Ishikawa (cell line): ENCODE results near the gene ABI3.

Experiments
- CEBPB ChIP-seq: IDR thresholded peaks from 2 replicates; pipeline ENCODE4 v1.6.1; 2012
- CREB1 ChIP-seq: IDR thresholded peaks from 2 replicates; pipeline ENCODE4 v1.6.1; 2012; ENCODE audit warnings: low read depth
- EGR1 ChIP-seq: IDR thresholded peaks from 2 replicates; pipeline ENCODE4 v1.6.1; 2012
- EP300 ChIP-seq: IDR thresholded peaks from 2 replicates; pipeline ENCODE4 v1.6.1; 2012; ENCODE audit warnings: borderline replicate concordance
- FOXM1 ChIP-seq: IDR thresholded peaks from 2 replicates; pipeline ENCODE4 v1.6.1; 2012; ENCODE audit warnings: low read depth, borderline replicate concordance
- MAX ChIP-seq: IDR thresholded peaks from 2 replicates; pipeline ENCODE4 v1.6.1; 2012
- NFIC ChIP-seq: IDR thresholded peaks from 2 replicates; pipeline ENCODE4 v1.6.1; 2012
- RAD21 ChIP-seq: IDR thresholded peaks from 2 replicates; pipeline ENCODE4 v1.6.1; 2012; ENCODE audit warnings: low read depth
- REST ChIP-seq: IDR thresholded peaks from 2 replicates; pipeline ENCODE4 v1.6.1; 2012; ENCODE audit warnings: low read depth, mild to moderate bottlenecking
- TAF1 ChIP-seq: IDR thresholded peaks from 2 replicates; pipeline ENCODE4 v1.6.1; 2012; ENCODE audit warnings: low read depth, mild to moderate bottlenecking
- TCF12 ChIP-seq: IDR thresholded peaks from 2 replicates; pipeline ENCODE4 v1.6.1; 2012; ENCODE audit warnings: low read depth
- TEAD4 ChIP-seq: IDR thresholded peaks from 2 replicates; pipeline ENCODE4 v1.6.1; 2012
- USF1 ChIP-seq: IDR thresholded peaks from 2 replicates; pipeline ENCODE4 v1.6.1; 2012
- YY1 ChIP-seq: IDR thresholded peaks from 2 replicates; pipeline ENCODE4 v1.6.1; 2012; ENCODE audit warnings: low read depth
- ZBTB7A ChIP-seq: IDR thresholded peaks from 2 replicates; pipeline ENCODE4 v1.6.1; 2012; ENCODE audit warnings: low read depth

The ABI3 gene

GRCh38 chr17:49249890-49250522 is 39.5 kb downstream of the ABI3 start:
- TF ChIP-seq MAX (peak; percentile 16; the same call in 1 of the 2 replicates), TCF12 (no peak)

- TF ChIP-seq TEAD4 (no peak), YY1 (no peak), USF1 (no peak), FOXM1 (no peak), ZBTB7A (no peak), REST (no peak), CREB1 (no peak), TCF12 (no peak), EGR1 (no peak), EP300 (no peak), MAX (no peak), NFIC (no peak), RAD21 (no peak), CEBPB (no peak)
These were observed 41.7 kb downstream of the ABI3 start for GRCh38 chr17:49252148-49252695.

GRCh38 chr17:49254066-49254465 is 43.6 kb downstream of the ABI3 start:
- no peak for TF ChIP-seq TCF12
- TF ChIP-seq RAD21 = peak; percentile 33
- no peak for TF ChIP-seq FOXM1

GRCh38 chr17:49255125-49255524 is 44.6 kb downstream of the ABI3 start:
- TF ChIP-seq EGR1 = no peak
- TF ChIP-seq REST = no peak
- no peak for TF ChIP-seq RAD21
- no peak for TF ChIP-seq EP300
- TF ChIP-seq TAF1 = no peak
- no peak for TF ChIP-seq CEBPB
- no peak for TF ChIP-seq ZBTB7A
- TF ChIP-seq YY1 = no peak
- no peak for TF ChIP-seq USF1
- TF ChIP-seq NFIC = no peak
- no peak for TF ChIP-seq MAX
- no peak for TF ChIP-seq CREB1
- no peak for TF ChIP-seq TCF12
- TF ChIP-seq FOXM1 = no peak

GRCh38 chr17:49258394-49258793 is 47.9 kb downstream of the ABI3 start:
- TF ChIP-seq NFIC = no peak
- TF ChIP-seq EP300 = no peak
- TF ChIP-seq MAX = no peak
- no peak for TF ChIP-seq REST
- no peak for TF ChIP-seq TCF12
- TF ChIP-seq CEBPB = no peak
- TF ChIP-seq TAF1 = no peak
- TF ChIP-seq CREB1 = no peak
- TF ChIP-seq TEAD4 = no peak
- no peak for TF ChIP-seq USF1
- no peak for TF ChIP-seq YY1
- no peak for TF ChIP-seq FOXM1
- TF ChIP-seq EGR1 = no peak
- TF ChIP-seq RAD21 = no peak
- no peak for TF ChIP-seq ZBTB7A
